Activated naive CD4-positive, alpha-beta T cell treated with anti-CD3 and anti-CD28 coated beads, Interleukin-2, amount 50 U/mL, for 24 hours (primary cell): ENCODE measurements around the gene TSPAN15.

Experiments
- H3K27ac Mint-ChIP-seq: one replicate; pipeline ENCODE4 v1.8.0; 2021; ENCODE audit warnings: mild to moderate bottlenecking, mixed read lengths
- H3K27me3 Mint-ChIP-seq: one replicate; pipeline ENCODE4 v1.8.0; 2021; ENCODE audit warnings: mixed read lengths
- H3K36me3 Mint-ChIP-seq: one replicate; pipeline ENCODE4 v1.8.0; 2021; ENCODE audit warnings: mixed read lengths
- H3K4me1 Mint-ChIP-seq: one replicate; pipeline ENCODE4 v1.8.0; 2021; ENCODE audit warnings: mixed read lengths
- H3K4me3 Mint-ChIP-seq: one replicate; pipeline ENCODE4 v1.8.0; 2021; ENCODE audit warnings: mild to moderate bottlenecking, mixed read lengths
- H3K9me3 Mint-ChIP-seq: one replicate; pipeline ENCODE4 v1.8.0; 2021; ENCODE audit warnings: mixed read lengths

Gene TSPAN15

GRCh38 chr10:69495666-69496065 is 44.4 kb downstream of the TSPAN15 start:
- no peak overlapping the region for H3K4me3 Mint-ChIP-seq
- no peaks in the 10 kb centered on the region for H3K27me3 Mint-ChIP-seq
- no peaks in the 10 kb centered on the region for H3K36me3 Mint-ChIP-seq
- H3K9me3 Mint-ChIP-seq = no peaks in the 10 kb centered on the region
- H3K27ac Mint-ChIP-seq = no peak overlapping the region
- H3K4me1 Mint-ChIP-seq = peaks cover 4% of the 10 kb centered on the region

GRCh38 chr10:69496352-69497230 is 45.3 kb downstream of the TSPAN15 start:
- no peaks in the 10 kb centered on the region for H3K36me3 Mint-ChIP-seq
- peaks cover 4% of the 10 kb centered on the region for H3K4me1 Mint-ChIP-seq
- no peaks in the 10 kb centered on the region for H3K27me3 Mint-ChIP-seq
- H3K9me3 Mint-ChIP-seq = no peaks in the 10 kb centered on the region
- H3K4me3 Mint-ChIP-seq = no peak overlapping the region
- H3K27ac Mint-ChIP-seq = no peak overlapping the region

DNA sequence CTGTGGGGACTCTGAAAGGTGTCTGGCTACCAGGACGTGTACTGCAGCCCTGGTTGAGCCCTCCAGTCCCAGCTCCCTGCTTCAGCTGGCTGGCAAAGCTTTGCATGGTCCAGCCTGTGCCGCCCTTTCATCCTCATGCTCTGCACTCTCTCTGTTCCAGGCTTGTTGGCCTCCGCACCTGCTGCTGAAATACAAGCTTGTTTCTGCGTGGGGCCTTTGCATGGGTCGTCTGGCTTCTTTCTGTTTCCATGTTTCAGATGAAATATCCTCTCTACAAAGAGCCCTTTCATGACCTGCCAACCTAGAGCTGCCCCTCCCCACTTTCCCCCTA is 45.9 kb downstream of the TSPAN15 start:
- Mint-ChIP-seq H3K27ac (no peak overlapping the region), H3K4me3 (no peak overlapping the region), H3K4me1 (peaks cover 4% of the 10 kb centered on the region), H3K36me3 (no peaks in the 10 kb centered on the region), H3K9me3 (no peaks in the 10 kb centered on the region), H3K27me3 (no peaks in the 10 kb centered on the region)

DNA sequence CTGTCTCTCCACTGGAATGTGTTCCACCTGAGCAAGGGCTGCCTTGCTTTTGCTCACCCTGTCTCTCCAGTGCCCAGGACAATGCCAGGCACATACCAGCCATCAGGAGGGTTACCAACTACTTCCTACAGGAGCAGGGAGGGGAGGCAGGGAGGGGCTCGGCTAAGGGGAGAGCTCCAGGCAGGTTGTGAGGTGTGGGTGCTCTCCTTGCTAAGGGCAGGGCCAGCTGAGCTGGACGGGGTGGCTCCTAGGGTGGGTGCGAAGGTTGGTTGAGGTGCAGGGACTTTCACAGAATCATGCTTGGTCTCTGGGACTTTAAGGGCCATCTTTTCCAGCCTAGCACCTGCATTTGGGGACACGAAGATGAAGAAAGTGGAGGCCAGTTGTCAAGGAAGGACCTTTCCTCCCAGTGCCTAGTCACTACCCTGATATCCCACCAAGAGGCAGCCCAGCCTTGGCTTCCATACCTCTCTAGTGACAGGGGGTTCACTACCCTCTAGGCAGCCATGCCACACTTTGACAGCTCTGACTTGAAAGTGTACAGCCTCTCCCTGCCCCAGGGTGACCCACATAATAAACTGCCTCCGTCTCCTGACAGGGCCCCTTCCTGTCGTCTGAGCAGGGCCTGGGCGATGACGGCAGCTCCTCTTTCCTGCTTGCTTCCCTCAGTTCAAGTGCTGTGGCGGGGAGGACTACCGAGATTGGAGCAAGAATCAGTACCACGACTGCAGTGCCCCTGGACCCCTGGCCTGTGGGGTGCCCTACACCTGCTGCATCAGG is 46.5 kb downstream of the TSPAN15 start:
- H3K9me3 Mint-ChIP-seq = no peaks in the 10 kb centered on the region
- H3K36me3 Mint-ChIP-seq = no peaks in the 10 kb centered on the region
- no peaks in the 10 kb centered on the region for H3K27me3 Mint-ChIP-seq
- peaks cover 4% of the 10 kb centered on the region for H3K4me1 Mint-ChIP-seq
- no peak overlapping the region for H3K4me3 Mint-ChIP-seq
- no peak overlapping the region for H3K27ac Mint-ChIP-seq

DNA sequence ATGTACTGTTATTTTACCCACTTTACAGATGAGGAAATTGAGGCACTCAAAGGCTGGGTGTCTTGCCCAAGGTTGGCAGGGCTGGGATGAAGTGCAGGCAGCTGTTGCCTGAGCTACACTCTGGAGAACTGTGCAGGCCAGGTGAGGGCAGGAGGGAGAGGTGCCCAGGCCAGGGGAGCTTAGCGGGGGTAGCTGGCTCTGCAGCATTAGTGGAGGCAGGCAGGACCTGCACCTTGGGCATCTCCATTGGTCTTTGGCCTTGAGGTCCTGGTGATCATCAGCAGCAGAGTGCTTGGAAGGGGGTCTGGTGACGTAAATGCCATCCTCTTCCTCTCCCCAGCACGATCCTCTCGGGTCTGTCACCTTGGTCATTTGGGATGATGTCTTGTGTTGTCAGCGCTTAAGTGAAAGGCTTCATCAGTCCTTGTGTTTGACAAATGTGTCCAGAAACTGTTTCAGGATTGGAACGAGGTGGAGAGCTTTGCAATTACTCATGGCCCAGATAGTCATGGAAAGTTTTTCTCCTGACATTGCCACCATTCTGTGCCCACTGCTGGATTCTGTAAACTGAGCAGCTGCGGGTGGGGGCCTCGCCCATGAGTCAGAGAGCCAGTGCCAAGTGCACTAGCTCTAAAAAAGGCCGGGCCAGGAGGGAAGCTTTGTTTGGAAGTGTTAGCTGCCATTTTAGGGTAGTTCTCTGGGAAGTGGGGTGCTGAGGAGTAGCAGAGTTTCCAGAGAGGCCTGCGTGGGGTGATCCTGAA is 47.6 kb downstream of the TSPAN15 start:
- Mint-ChIP-seq H3K27me3 (no peaks in the 10 kb centered on the region), H3K4me1 (peaks cover 4% of the 10 kb centered on the region), H3K4me3 (no peak overlapping the region), H3K27ac (no peak overlapping the region), H3K36me3 (no peaks in the 10 kb centered on the region), H3K9me3 (no peaks in the 10 kb centered on the region)

- H3K27ac Mint-ChIP-seq = no peak overlapping the region
- no peaks in the 10 kb centered on the region for H3K9me3 Mint-ChIP-seq
- no peak overlapping the region for H3K4me3 Mint-ChIP-seq
- peaks cover 4% of the 10 kb centered on the region for H3K4me1 Mint-ChIP-seq
- no peaks in the 10 kb centered on the region for H3K27me3 Mint-ChIP-seq
- no peaks in the 10 kb centered on the region for H3K36me3 Mint-ChIP-seq
Observed at GRCh38 chr10:69499726-69500689, 48.7 kb downstream of the TSPAN15 start.

- Mint-ChIP-seq H3K4me3 (no peak overlapping the region), H3K4me1 (peaks cover 4% of the 10 kb centered on the region), H3K36me3 (no peaks in the 10 kb centered on the region), H3K9me3 (no peaks in the 10 kb centered on the region), H3K27me3 (no peaks in the 10 kb centered on the region), H3K27ac (no peak overlapping the region)
Observed at GRCh38 chr10:69500864-69501468, 49.7 kb downstream of the TSPAN15 start.

GRCh38 chr10:69501657-69502056 is 50.4 kb downstream of the TSPAN15 start:
- Mint-ChIP-seq H3K27me3 (no peaks in the 10 kb centered on the region), H3K4me3 (no peak overlapping the region), H3K36me3 (no peaks in the 10 kb centered on the region), H3K27ac (no peak overlapping the region), H3K4me1 (peaks cover 4% of the 10 kb centered on the region), H3K9me3 (no peaks in the 10 kb centered on the region)

DNA sequence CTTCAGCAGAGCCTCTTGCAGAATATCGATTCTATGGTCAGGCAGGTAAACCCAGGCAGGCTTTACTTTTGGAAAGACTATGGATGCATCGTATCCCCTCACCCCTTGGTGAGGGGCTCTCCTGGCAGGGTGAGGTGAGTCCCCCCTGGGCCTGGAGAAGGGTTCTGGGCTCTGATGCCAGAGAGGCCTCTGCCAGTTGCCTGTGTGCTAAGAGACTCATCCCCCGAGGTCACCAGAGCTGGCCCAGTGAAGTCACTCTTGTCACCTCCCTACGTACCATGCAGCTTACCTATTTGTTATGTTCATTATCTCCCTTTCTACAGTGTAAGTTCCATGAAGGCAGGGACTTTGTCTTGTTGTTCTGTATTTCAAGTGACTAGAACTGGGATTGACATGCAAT is 51.3 kb downstream of the TSPAN15 start:
- H3K4me3 Mint-ChIP-seq = no peak overlapping the region

GRCh38 chr10:69503001-69503895 is 52.0 kb downstream of the TSPAN15 start:
- no peaks in the 10 kb centered on the region for H3K9me3 Mint-ChIP-seq
- H3K27ac Mint-ChIP-seq = no peak overlapping the region
- H3K4me1 Mint-ChIP-seq = peaks cover 12% of the 10 kb centered on the region
- H3K36me3 Mint-ChIP-seq = no peaks in the 10 kb centered on the region
- H3K27me3 Mint-ChIP-seq = no peaks in the 10 kb centered on the region
- H3K4me3 Mint-ChIP-seq = no peak overlapping the region

More for the DNA sequence above, 51.3 kb downstream of the TSPAN15 start:
- Mint-ChIP-seq H3K27me3 (no peaks in the 10 kb centered on the region), H3K9me3 (no peaks in the 10 kb centered on the region), H3K27ac (no peak overlapping the region), H3K4me1 (peaks cover 10% of the 10 kb centered on the region), H3K36me3 (no peaks in the 10 kb centered on the region)

DNA sequence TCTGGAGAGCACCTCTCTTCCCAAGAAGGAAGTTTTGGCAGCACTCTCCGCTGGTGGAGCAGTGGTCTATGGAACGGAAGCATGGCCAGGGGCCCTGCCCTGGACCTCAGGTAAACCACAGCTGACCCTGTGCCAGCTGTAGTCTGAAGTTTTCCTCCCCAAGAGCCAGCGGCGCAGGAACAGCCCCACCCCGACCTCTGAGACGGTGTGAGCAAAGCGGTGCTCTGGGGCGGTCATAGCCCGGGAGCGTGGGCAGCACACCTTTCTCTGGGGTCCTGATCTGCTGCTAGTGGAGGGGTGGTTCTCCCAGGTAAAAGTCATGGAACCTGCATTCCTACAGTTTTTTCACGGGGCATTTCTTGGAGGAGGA is 52.6 kb downstream of the TSPAN15 start:
- Mint-ChIP-seq H3K4me3 (no peak overlapping the region), H3K9me3 (no peaks in the 10 kb centered on the region), H3K4me1 (peaks cover 11% of the 10 kb centered on the region), H3K36me3 (no peaks in the 10 kb centered on the region), H3K27me3 (no peaks in the 10 kb centered on the region), H3K27ac (no peak overlapping the region)

DNA sequence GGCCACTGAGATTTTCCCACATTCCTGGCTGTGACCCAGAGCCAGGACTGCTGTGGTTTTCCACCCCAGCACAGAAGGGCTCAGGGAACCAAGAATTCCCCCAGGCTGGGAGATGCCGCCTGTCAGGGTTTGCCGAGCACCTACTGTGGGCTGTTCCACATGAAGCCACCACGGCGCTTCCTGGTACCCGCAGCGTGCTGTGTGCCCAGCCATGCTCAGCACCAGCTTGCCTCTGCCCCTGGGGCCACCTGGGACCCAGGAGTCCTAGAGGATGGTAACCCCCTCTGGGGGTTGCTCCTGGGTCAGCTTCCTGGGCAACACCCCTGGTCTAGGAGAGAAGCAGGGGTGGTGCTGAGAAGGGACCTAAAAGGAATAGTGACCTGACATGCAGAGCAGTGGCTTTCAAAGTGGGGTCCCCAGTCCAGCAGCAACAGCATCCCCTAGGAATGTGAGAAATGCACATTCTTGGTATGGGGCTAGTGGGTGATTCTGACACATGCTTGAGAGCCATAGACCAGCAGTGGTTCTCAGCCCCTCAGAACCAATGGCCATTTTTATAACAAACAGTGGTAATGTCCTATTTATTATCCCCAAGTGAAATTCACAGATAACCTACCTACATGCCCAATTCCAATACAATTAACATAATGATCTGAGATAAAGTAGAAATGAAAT is 53.4 kb downstream of the TSPAN15 start:
- Mint-ChIP-seq H3K27me3 (no peaks in the 10 kb centered on the region), H3K36me3 (no peaks in the 10 kb centered on the region), H3K9me3 (no peaks in the 10 kb centered on the region), H3K4me1 (peaks cover 11% of the 10 kb centered on the region), H3K27ac (no peak overlapping the region), H3K4me3 (no peak overlapping the region)

DNA sequence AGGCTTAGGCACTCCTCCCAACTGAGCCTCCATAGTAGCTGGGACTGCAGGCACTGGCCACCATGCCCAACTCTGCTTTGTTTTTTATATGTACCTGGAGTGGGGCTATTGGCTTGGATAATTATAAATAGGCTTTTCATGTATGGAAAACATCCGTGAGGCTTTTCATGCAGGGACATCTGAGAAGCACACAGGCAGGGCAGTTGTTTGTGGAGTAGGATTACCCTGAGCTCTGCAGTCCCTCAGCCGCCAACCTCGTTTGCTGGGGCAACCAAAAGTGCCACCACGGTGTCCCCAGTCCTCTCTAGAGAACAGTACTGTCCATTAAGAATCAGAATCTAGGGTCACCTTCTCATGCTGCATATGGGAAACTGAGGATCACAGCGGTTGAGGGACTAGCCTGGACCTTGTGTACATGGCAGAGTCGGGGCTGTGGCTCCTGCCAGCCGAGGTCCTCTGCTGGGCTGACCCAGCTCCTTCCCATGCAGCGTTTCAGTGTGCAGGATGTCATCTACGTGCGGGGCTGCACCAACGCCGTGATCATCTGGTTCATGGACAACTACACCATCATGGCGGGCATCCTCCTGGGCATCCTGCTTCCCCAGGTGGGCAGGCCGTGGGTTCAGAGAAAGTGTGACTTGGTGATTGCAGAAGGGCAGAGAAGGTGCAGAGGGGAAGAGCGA is 54.5 kb downstream of the TSPAN15 start:
- Mint-ChIP-seq H3K27me3 (no peaks in the 10 kb centered on the region), H3K36me3 (no peaks in the 10 kb centered on the region), H3K27ac (no peak overlapping the region), H3K4me3 (no peak overlapping the region), H3K9me3 (no peaks in the 10 kb centered on the region), H3K4me1 (peaks cover 11% of the 10 kb centered on the region)
